ENCODE data around the gene VTI1A.
"Not testable (repeated sequence)": the region's sequence is repeated elsewhere in the genome, so short reads cannot be mapped to it uniquely, and the experiment has no call there.

VTI1A gene

GRCh38 chr10:112728118-112728883 lies 281.3 kb downstream of the VTI1A start:
- peaks cover 10% of the 10 kb centered on the region for H3K4me1 ChIP-seq (ENCODE audit: control insufficient read depth, insufficient read depth, low read length)
- H3K36me3 ChIP-seq (ENCODE audit: control insufficient read depth, insufficient read depth, low read length) = no peaks in the 10 kb centered on the region
- no CpG with 5 or more reads among the region's 3 CpGs for WGBS (ENCODE audit: insufficient coverage, insufficient read length)
- no peak overlapping the region for H3K27ac ChIP-seq (ENCODE audit: low read length)
- no peak overlapping the region for H3K4me3 ChIP-seq (ENCODE audit: low read length)
- H3K27me3 ChIP-seq (ENCODE audit: control insufficient read depth, insufficient read depth, low read length) = no peaks in the 10 kb centered on the region
- no peak for DNase-seq (ENCODE audit: low read depth, low spot score)
- no peaks in the 10 kb centered on the region for H3K9me3 ChIP-seq (ENCODE audit: control insufficient read depth, insufficient read depth, low read length)

- H3K4me3 ChIP-seq (ENCODE audit: low read length) = no peak overlapping the region
- peaks cover 10% of the 10 kb centered on the region for H3K4me1 ChIP-seq (ENCODE audit: control insufficient read depth, insufficient read depth, low read length)
- no peak overlapping the region for H3K27ac ChIP-seq (ENCODE audit: low read length)
- no peak for DNase-seq (ENCODE audit: low read depth, low spot score)
- no peaks in the 10 kb centered on the region for H3K9me3 ChIP-seq (ENCODE audit: control insufficient read depth, insufficient read depth, low read length)
- no peaks in the 10 kb centered on the region for H3K27me3 ChIP-seq (ENCODE audit: control insufficient read depth, insufficient read depth, low read length)
- no peaks in the 10 kb centered on the region for H3K36me3 ChIP-seq (ENCODE audit: control insufficient read depth, insufficient read depth, low read length)
These were observed 282.0 kb downstream of the VTI1A start for GRCh38 chr10:112728997-112729396.

GRCh38 chr10:112731450-112731849 lies 284.4 kb downstream of the VTI1A start:
- not testable (repeated sequence) for H3K4me1 ChIP-seq (ENCODE audit: control insufficient read depth, insufficient read depth, low read length); H3K27ac ChIP-seq (ENCODE audit: low read length); H3K36me3 ChIP-seq (ENCODE audit: control insufficient read depth, insufficient read depth, low read length); H3K9me3 ChIP-seq (ENCODE audit: control insufficient read depth, insufficient read depth, low read length); H3K27me3 ChIP-seq (ENCODE audit: control insufficient read depth, insufficient read depth, low read length); H3K4me3 ChIP-seq (ENCODE audit: low read length); DNase-seq (ENCODE audit: low read depth, low spot score)
- WGBS (ENCODE audit: insufficient coverage, insufficient read length) = no CpG with 5 or more reads among the region's 3 CpGs

- no peaks in the 10 kb centered on the region for H3K27me3 ChIP-seq (ENCODE audit: control insufficient read depth, insufficient read depth, low read length)
- no peak for DNase-seq (ENCODE audit: low read depth, low spot score)
- no peaks in the 10 kb centered on the region for H3K9me3 ChIP-seq (ENCODE audit: control insufficient read depth, insufficient read depth, low read length)
- H3K36me3 ChIP-seq (ENCODE audit: control insufficient read depth, insufficient read depth, low read length) = no peaks in the 10 kb centered on the region
- H3K4me3 ChIP-seq (ENCODE audit: low read length) = no peak overlapping the region
- WGBS (ENCODE audit: insufficient coverage, insufficient read length) = no CpG with 5 or more reads among the region's 3 CpGs
- peak overlapping the region; percentile 55 for H3K27ac ChIP-seq (ENCODE audit: low read length)
- peaks cover 7% of the 10 kb centered on the region for H3K4me1 ChIP-seq (ENCODE audit: control insufficient read depth, insufficient read depth, low read length)
These were observed 285.4 kb downstream of the VTI1A start for GRCh38 chr10:112732277-112732921.

GRCh38 chr10:112735041-112735695 lies 288.2 kb downstream of the VTI1A start:
- Histone ChIP-seq H3K4me3 (ENCODE audit: low read length) (no peak overlapping the region), H3K27ac (ENCODE audit: low read length) (no peak overlapping the region), H3K27me3 (ENCODE audit: control insufficient read depth, insufficient read depth, low read length) (no peaks in the 10 kb centered on the region), H3K36me3 (ENCODE audit: control insufficient read depth, insufficient read depth, low read length) (no peaks in the 10 kb centered on the region), H3K9me3 (ENCODE audit: control insufficient read depth, insufficient read depth, low read length) (no peaks in the 10 kb centered on the region), H3K4me1 (ENCODE audit: control insufficient read depth, insufficient read depth, low read length) (peaks cover 7% of the 10 kb centered on the region)
- DNase-seq (ENCODE audit: low read depth, low spot score) = no peak
- WGBS (ENCODE audit: insufficient coverage, insufficient read length) = 100% methylated on average over 2 of the region's 4 CpGs

- Histone ChIP-seq H3K27ac (ENCODE audit: low read length) (no peak overlapping the region), H3K4me1 (ENCODE audit: control insufficient read depth, insufficient read depth, low read length) (no peaks in the 10 kb centered on the region), H3K27me3 (ENCODE audit: control insufficient read depth, insufficient read depth, low read length) (no peaks in the 10 kb centered on the region), H3K9me3 (ENCODE audit: control insufficient read depth, insufficient read depth, low read length) (no peaks in the 10 kb centered on the region), H3K36me3 (ENCODE audit: control insufficient read depth, insufficient read depth, low read length) (no peaks in the 10 kb centered on the region), H3K4me3 (ENCODE audit: low read length) (no peak overlapping the region)
- no CpG with 5 or more reads among the region's 11 CpGs for WGBS (ENCODE audit: insufficient coverage, insufficient read length)
- no peak for DNase-seq (ENCODE audit: low read depth, low spot score)
These were observed 291.9 kb downstream of the VTI1A start for GRCh38 chr10:112738606-112739591.

GRCh38 chr10:112739592-112740353 lies 292.8 kb downstream of the VTI1A start:
- Histone ChIP-seq H3K27ac (ENCODE audit: low read length) (no peak overlapping the region), H3K36me3 (ENCODE audit: control insufficient read depth, insufficient read depth, low read length) (no peaks in the 10 kb centered on the region), H3K4me3 (ENCODE audit: low read length) (no peak overlapping the region), H3K4me1 (ENCODE audit: control insufficient read depth, insufficient read depth, low read length) (no peaks in the 10 kb centered on the region), H3K27me3 (ENCODE audit: control insufficient read depth, insufficient read depth, low read length) (no peaks in the 10 kb centered on the region), H3K9me3 (ENCODE audit: control insufficient read depth, insufficient read depth, low read length) (no peaks in the 10 kb centered on the region)
- no CpG with 5 or more reads among the region's 6 CpGs for WGBS (ENCODE audit: insufficient coverage, insufficient read length)
- DNase-seq (ENCODE audit: low read depth, low spot score) = no peak

- Histone ChIP-seq H3K4me1 (ENCODE audit: control insufficient read depth, insufficient read depth, low read length) (no peaks in the 10 kb centered on the region), H3K27ac (ENCODE audit: low read length) (no peak overlapping the region), H3K27me3 (ENCODE audit: control insufficient read depth, insufficient read depth, low read length) (no peaks in the 10 kb centered on the region), H3K4me3 (ENCODE audit: low read length) (no peak overlapping the region), H3K36me3 (ENCODE audit: control insufficient read depth, insufficient read depth, low read length) (no peaks in the 10 kb centered on the region), H3K9me3 (ENCODE audit: control insufficient read depth, insufficient read depth, low read length) (no peaks in the 10 kb centered on the region)
- no peak for DNase-seq (ENCODE audit: low read depth, low spot score)
- no CpG with 5 or more reads among the region's 3 CpGs for whole genome bisulfite sequencing (ENCODE audit: insufficient coverage, insufficient read length)
These were observed 294.9 kb downstream of the VTI1A start for GRCh38 chr10:112741830-112742402.

- no peak overlapping the region for H3K27ac ChIP-seq (ENCODE audit: low read length)
These were observed 297.4 kb downstream of the VTI1A start for GRCh38 chr10:112744181-112745096.

More at GRCh38 chr10:112744181-112745096, 297.4 kb downstream of the VTI1A start:
- Histone ChIP-seq H3K36me3 (ENCODE audit: control insufficient read depth, insufficient read depth, low read length) (no peaks in the 10 kb centered on the region), H3K4me1 (ENCODE audit: control insufficient read depth, insufficient read depth, low read length) (no peaks in the 10 kb centered on the region), H3K4me3 (ENCODE audit: low read length) (no peak overlapping the region), H3K9me3 (ENCODE audit: control insufficient read depth, insufficient read depth, low read length) (no peaks in the 10 kb centered on the region), H3K27me3 (ENCODE audit: control insufficient read depth, insufficient read depth, low read length) (no peaks in the 10 kb centered on the region)
- no CpG with 5 or more reads among the region's 12 CpGs for WGBS (ENCODE audit: insufficient coverage, insufficient read length)
- no peak for DNase-seq (ENCODE audit: low read depth, low spot score)

All from iPS DF 6.9 (cell line).